Mammary epithelial cell (primary cell): ENCODE results near the gene CACNA1G.

Source experiments
- CTCF ChIP-seq, 2 donors: IDR thresholded peaks in 1 of 2; conservative IDR thresholded peaks in 1 of 2; 2 replicates each; pipeline ENCODE4 v1.5.1; 2011 to 2012; ENCODE audit warnings: inconsistent platforms in 2 of 2, low read length in 2 of 2, mild to moderate bottlenecking in 2 of 2, control low read depth in 1 of 2, low read depth in 1 of 2; ENCODE audit not compliant: insufficient read depth in 1 of 2; ENCODE audit errors: extremely low read depth in 1 of 2
- EZH2 ChIP-seq: IDR thresholded peaks from 2 replicates; pipeline ENCODE4 v1.6.1; 2012; ENCODE audit warnings: low read length, inconsistent platforms, borderline replicate concordance

GRCh38 chr17:50619489-50619888 is 59.0 kb downstream of the CACNA1G start:
- no peak for TF ChIP-seq CTCF (conservative IDR thresholded peaks at IDR 0.05 in 1 of 2, IDR thresholded peaks at IDR 0.05 in 1 of 2; ENCODE audit: extremely low read depth in 1 of 2, insufficient read depth in 1 of 2, low read depth in 1 of 2, low read length in 2 of 2)
- no peak for TF ChIP-seq EZH2
